Right forelimb (tissue), 1 donor: ENCODE results near the gene VTA1.
"Not testable (repeated sequence)": the region's sequence is repeated elsewhere in the genome, so short reads cannot be mapped to it uniquely, and the experiment has no call there.

ENCODE experiments used
- DNase-seq: peaks from one replicate; pipeline ENCODE4 v3.0.0-alpha.2; 2018

Gene VTA1

DNA sequence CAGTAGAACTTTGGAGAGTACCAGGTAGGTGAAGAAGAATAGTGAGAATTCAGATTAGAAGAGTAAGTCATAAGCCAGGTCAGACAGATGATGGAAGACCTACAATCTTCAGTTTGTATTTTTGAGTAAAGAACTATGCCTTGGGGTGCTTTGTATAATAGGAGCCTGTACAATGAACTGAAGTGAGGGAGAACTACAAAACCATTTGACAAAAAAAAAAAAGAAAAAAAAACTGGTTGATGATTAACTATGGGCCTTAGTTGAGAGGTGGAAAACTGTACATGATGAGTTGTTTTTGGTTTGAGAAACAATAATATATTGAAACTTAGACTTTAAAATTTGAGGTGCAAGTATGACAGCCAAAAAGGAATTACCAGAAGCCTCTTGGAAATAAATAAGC lies 25.7 kb downstream of the VTA1 start:
- DNase-seq: no peak

DNA sequence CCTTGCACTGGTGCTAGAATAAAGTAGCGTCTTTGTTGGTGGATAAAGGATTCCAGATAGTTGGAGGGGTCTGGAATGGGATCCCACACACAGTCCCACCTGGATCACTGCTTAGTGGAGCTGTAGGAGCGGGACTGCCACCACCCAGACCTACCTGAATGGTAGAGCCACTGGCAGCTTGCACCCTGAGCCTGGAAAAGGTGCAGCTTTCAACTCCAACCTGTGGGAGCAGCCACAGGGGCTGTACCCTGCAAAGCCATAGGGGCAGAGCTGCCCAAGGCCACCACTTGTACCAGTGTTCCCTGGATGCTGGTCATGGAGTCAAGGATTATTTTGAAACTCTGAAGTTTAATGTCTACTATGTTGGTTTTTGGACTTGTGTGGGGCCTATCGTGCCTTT lies 26.9 kb downstream of the VTA1 start:
- DNase-seq: no peak

DNA sequence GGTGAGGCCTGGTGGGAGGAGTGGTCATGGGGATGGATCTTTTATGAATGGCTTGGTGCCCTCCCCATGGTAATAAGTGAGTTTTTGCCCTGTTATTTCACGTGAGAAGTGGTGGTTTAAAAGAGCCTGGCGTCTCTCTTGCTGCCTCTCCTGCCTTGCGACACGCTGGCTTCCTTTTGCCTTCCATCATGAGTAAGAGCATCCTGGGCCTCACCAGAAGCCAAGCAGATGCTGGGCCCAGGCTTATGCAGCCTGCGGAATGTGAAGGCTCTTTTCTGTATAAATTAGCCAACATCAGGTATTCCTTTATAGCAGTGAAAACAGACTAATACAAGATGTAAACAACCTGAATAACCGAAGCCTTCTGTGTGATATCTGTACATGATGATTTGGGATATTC lies 27.6 kb downstream of the VTA1 start:
- no peak for DNase-seq

DNA sequence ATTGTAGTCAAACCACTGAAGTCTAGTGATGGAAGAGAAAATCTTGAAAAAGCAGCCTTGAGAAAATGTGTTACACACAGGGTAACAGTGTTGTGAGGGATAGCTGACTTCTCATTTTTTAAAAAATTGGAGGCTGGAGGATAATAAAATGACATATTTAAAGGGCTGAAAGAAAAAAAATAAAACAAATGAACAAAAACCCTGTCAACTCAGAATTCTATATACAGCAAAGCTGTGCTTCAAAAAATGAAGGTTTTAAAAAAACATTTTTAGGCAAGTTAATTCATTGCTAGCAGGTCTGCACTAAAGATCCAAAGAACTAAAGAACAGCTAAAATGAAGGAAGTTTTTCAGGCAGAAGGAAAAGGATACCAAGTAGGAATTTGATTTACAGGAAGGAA lies 31.1 kb downstream of the VTA1 start:
- no peak for DNase-seq

DNA sequence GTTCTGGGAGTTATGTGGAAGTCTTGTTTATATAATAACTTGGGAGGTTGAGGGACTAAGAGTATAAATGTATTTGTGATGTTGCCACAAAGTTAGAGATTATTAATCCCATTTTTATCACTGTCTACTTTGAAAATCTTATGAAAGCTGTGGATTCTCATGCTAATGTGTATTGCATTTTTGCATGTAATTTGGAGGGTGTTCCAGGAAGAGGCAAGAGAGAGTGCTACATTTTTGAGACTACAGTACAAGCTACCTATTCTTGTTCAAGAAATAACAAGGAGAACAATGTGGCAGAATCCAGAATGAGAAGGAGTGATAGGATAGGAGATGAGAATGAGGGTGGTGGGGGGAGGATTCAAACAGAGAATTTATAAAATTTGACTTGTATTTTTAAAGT lies 34.9 kb downstream of the VTA1 start:
- DNase-seq: no peak

DNA sequence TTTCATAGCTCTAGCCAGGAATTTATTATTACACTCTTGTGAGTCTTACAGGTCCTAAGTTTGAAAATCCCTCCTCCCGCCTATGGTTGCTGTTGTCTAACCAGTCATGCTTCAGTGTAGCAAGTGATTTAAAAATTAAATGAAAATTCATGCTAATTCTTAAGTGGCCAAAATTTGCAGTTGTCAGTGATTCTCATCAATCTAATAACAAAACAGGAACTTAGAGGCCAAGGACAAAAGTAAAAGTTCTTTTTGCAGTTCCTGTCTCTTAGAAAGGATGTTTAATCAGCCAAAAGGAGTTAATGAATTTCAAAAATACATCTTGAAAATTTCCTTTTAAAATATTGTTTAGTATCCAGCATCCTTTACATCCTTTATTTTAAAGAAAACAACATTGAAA lies 36.3 kb downstream of the VTA1 start:
- no peak for DNase-seq

DNA sequence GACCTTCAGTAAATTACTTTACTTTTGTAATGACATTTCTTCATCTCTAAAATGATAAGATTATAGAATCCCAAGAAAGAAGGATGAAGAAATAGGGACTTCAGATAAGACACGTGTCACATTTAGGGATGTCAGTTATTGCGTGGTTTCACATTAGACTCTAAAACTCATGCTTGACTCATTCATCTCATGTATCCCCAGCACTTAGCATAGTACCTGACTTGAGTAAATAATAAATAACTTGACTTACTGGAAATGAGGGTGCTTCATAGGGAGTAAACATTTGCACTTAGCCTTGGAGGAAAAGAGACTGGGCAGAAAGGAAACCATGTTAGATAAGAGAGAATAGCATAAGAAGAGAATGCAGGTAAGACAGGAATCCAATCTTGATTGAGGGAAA lies 37.2 kb downstream of the VTA1 start:
- no peak for DNase-seq

DNA sequence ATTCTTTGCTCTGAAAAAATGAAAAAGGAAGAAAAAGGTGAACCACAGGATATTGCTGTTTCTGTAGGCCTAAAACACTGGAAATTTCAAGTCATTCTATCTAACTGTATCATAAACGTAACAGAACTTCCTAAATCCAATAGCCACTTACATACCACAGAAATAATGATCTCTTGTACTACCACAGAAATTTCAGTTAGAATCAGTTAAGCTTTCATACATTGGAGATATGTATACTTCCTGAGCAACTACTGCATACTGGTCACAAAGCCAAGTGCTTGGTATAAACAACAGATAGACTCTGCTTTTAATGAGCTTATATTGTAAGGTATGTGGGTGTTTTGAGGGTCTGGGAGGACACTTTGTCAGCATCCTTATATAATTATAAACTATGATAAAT lies 38.6 kb downstream of the VTA1 start:
- no peak for DNase-seq

DNA sequence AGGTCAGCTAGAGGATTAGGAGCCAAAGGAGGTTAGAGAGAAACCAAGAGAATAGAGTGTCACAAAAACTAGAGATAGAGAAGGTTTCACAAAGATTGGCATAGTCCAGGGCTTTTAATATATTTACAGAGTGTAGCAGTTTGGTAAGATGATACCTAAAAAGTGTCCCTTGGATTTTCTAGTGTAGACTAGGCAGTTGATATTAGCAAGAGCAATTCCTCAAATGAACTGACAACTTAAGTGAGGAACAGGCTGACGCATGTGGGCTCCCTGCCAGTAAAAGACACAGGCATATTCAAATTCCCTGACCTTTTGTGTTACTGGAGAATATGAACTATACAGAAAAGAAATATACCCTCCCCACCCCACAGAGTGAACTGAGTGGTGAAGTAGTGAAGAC lies 40.1 kb downstream of the VTA1 start:
- DNase-seq: no peak

DNA sequence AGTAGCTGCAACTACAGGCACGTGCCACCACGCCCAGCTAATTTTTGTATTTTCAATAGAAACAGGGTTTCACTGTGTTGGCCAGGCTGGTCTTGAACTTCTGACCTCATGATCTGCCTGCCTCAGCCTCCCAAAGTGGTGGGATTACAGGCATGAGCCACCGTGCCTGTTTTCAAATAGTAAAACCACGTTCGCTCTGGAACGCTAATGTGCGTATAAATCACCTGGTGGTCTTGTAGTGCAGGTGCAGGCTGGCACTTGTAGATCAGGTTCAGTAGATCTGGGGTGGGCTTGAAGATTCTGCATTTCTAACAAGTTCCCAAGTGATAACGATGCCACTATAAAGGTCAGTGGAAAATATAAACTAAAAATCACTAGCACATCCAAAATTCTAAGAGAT lies 41.3 kb downstream of the VTA1 start:
- not testable (repeated sequence) for DNase-seq

DNA sequence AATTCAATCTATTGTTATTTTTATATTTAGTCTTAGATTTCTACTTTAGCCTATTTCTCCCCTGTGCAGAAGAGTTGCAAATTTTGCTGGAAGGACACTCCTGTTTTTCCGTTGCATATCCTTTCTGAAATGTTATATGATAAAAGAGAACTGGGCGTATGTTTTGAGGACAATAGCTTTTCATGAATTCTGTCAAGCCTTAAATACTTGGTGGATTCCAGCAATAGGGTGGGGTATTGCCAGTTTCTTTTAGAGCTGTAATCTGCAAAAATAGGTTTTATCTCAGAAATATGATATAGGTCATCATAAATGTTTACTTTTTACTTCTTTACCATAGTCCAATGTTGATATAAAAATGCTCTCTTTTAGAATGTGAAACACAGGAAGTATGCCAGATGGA lies 42.0 kb downstream of the VTA1 start:
- no peak for DNase-seq

DNA sequence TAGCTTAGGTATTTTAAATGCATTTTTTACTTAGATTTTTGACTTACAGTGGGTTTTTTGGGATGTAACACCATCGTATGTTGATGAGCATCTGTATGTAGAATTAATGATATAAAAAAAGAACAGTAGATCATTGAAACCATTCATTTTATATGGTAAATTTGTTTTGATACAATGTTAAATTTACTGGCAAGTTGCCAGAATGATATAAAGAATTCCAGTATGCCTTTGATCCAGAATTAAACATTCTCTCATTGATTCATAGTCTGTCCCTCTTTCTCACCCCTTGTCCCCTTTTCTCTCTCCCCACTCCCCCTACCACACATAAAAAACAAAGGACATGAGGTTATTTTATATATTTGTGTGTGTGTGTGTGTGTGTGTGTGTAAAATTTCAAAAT lies 45.3 kb downstream of the VTA1 start:
- DNase-seq: no peak

DNA sequence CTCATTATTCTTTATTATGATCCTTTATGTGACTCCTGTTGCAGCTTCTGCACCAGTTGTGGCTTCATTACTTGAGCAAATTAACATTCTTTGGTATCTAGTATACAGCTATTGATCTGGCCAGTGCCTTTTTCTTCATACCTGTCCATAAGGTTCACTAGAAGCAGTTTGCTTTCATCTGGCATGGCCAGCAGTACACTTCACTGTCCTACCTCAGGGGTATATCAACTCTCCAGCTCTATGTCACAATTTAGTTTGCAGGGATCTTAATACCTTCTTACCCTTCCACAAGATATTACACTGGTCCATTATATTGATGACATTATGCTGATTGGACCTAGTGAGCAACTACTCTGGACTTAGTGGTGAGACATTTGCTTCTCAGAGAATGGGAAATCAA lies 46.6 kb downstream of the VTA1 start:
- DNase-seq: no peak

DNA sequence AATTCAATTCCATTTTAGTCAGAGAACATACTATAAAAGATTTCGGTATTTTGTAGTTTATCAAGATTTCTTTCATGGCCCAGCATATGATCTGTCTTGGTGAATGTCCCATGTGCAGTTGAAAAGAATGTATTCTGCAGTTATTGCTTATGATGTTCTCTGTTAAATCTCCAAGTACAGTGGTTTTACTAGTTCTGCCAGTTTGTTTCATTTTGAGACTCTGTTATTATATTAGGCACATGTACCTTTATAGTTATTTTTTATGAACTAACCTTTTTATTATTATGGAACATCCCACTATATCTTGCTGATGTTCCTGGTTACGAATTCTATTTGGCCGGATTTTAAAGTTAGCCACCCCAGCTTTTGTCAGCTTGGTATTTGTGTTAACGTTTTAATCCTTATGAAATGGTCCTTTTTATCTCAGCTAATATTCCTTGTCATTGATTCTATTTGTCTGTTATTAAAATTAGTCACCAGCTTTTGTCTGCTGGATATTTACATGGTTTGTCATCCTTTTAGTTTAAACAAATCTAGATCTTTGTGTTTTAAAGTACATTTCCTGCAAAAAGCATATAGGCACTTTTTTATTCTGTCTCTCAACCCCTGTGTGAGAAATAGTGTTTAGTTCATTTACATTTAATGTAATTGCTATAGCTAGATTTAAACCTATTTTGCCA lies 48.9 kb downstream of the VTA1 start:
- no peak for DNase-seq

DNA sequence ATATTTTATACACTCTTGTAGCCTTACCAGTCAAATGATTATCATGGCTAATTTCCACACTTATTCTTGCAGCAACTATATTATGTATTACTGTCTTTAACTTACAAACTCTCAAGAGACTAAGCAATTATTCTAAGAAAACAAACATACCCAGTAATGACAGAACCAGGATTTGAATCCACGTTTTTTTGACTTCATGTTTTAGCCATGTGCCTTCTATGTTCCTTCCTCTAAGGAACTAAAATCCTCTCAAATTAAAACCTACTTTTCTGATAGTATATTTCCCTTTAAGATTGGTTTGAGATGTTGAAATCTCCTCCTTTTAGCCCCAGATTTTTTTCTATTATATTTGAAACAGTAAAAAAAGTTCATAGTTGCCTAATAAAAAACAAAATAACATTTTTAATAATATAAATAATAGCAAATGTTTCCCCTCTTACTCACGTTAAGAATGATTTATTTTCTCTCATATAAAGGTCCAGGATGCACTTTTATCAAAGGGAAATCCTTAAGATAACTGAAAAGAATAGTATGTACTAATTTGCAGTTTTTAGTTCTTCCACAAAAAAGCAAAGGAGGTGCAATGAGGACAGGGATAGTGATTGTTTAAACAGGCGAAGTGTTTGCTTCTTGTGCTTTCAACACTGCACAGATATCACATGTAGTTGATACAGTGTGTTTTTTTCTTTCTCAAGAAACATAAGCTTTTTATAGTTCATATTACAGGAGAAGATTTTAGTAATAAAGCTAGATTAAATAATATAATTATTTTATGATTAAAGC lies 54.0 kb downstream of the VTA1 start:
- no peak for DNase-seq

DNA sequence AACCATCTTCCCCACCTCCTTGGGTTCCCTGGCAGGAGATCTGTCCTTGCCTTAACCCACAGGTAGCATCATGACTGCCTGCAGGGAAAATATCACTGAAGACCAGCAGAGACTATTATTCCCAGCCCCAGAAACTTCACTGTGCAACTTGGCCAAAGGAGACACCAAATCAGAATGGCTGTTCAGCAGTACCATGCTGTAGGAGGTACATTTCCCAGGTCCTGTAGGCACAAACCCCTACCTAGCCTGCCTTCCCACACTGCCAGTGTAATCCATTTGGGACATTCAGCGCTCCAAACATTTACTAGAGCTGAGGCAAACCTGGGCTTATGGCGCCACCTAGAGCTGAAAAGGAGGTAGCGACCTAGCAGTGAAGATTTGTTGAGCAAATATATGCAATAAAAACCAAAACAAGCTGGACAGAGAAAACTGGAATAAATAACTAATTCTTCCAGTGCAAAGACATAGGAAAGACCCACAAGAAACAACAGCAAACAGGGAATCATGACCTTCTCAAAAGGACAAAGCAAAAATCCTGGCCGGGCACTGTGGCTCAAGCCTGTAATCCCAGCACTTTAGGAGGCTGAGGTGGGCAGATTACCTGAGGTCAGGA lies 60.3 kb downstream of the VTA1 start:
- DNase-seq: no peak

DNA sequence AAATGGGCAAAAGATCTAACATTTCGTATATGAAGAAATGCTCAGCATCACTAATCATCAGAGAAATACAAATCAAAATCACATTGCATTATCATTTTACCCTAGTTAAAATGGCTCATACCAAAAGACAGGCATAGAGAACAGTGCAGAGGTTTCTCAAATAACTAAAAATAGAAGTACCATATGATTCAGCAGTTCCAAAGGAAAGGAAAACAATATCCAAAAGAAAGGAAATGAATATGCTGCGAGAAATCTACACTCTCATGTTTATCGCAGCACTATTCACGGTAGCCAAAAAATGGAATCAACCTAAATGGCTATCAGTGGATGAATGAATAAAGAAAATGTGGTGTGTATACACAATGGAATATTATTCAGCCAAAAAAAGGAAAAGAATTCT lies 63.5 kb downstream of the VTA1 start:
- DNase-seq: no peak

DNA sequence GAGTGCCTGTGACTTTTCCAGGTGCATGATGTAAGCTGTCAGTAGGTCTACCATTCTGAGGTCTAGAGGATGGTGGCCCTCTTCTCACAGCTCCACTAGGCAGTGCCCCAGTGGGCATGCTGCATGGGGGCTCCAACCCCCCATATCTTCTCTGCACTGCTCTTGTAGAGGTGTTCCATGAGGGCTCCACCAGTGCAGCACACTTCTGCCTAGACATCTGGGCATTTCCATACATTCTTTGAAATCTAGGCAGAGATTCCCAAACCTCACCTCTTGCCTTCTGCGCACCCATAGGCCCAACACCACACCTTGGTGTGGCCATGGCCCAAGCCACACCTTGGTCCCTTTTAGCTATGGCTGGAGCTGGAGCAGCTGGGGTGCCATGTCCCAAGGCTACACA lies 66.3 kb downstream of the VTA1 start:
- DNase-seq: no peak

DNA sequence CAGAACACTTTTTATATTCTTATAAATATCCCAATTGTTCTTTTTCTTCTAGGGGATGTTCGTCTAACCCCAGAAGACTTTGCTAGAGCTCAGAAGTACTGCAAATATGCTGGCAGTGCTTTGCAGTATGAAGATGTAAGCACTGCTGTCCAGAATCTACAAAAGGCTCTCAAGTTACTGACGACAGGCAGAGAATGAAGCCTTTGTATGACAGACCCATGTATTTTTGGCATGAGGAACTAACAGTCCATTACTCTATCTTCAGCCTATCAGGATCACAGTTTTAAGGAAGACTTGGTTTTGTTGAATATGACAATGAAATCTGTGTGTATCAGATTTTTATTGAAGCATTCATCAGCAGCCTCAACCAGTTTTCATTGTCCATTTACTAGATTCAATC lies 71.4 kb downstream of the VTA1 start:
- no peak for DNase-seq

DNA sequence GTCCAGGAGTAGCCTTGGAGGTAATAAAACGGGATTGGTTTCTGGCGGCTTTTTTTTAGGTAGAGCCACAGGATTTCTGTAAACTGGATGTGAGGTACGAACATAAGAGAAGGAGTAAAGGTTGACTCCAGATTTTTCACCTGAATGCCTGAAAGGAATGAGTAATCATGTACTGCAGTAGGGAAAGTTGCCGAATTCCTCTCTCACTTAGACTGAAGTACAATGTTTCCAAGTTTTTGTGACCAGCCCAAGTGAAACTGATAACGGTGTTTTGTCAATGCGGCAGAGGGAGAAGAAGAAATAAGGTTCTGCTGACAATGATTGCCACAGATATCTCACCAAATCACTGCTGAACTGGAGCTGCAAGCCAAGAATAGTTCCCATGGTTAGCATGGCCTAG lies 75.0 kb downstream of the VTA1 start:
- no peak for DNase-seq

DNA sequence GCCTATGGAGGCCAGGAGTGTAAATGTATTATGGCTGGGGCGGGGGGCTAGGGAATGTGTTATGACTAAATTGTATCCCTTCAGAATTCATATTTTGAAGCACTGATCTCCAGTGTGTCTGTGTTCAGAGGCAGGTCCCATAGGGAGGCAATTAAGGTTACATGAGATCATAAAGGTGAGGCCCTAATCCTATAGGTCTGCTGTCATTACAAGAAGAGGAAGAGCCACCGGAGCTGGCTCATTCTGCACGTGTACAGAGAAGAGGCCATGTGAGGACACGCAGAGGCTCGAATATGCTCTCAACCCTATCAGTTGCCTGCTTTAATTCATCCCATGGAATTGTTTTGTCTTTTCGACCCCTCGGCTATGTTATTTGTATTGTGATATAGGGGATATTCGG lies 76.9 kb downstream of the VTA1 start:
- DNase-seq: no peak

DNA sequence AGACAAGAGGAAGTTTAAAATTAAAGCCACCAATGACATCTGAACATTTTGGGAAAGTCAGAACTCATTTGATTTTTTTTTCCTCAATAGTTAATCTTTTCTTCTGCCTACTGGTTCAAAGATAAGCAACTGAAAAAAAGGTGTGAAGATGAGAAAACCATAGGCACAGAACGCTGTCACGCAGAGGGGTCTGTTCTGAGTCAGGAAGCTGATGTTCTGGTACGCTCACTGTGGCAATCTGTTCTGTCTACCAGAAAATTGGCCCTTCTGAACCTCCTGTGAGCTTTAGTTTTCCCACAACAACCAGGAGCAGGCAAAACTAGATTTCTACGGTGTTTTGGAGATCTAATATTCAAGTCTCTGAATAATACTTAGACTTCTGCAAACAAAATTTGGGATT lies 78.1 kb downstream of the VTA1 start:
- no peak for DNase-seq

DNA sequence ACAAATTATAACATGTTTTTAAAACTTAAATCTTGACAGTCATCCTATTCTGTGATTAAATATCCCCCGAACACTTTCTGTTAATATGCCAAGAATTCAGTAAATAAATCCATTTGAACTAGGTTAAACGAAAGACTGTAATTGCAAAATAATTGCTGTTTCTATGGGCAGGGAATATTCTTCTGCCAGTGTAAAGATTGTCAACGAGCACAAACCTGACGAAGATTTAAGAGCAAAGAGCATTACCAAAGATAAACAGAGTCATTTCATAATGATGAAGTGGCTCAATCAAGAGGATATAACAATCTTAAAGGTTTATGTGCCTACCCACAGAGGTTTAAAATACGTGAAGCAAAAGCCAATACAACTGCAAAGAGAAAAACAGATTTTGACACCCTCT lies 78.5 kb downstream of the VTA1 start:
- no peak for DNase-seq

DNA sequence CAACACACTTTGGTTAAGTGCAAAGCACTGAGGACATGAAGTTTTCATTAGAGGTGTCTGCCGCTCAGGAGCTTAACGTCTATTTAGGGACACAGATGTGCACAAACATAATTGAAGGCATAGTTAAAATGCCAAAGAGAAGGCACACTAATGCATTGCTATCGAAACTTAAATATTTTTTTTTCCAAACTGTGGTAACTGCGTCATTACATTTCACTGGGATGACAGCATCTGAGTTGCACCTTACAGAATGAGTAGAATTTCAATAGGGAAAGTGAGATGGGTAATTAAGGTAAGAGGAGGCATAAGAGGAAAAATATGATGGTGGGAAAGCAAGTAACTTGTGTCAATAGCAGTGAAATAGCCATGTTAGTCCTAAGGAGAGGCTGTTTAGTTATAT lies 79.7 kb downstream of the VTA1 start:
- DNase-seq: no peak
